Measurements from ENCODE around the gene SECTM1.

Gene SECTM1

GRCh38 chr17:82346342-82347300, 13.1 kb upstream of the SECTM1 start:
- no peak for DNase-seq

GRCh38 chr17:82345151-82345976, 11.8 kb upstream of the SECTM1 start:
- no peak for DNase-seq

DNA sequence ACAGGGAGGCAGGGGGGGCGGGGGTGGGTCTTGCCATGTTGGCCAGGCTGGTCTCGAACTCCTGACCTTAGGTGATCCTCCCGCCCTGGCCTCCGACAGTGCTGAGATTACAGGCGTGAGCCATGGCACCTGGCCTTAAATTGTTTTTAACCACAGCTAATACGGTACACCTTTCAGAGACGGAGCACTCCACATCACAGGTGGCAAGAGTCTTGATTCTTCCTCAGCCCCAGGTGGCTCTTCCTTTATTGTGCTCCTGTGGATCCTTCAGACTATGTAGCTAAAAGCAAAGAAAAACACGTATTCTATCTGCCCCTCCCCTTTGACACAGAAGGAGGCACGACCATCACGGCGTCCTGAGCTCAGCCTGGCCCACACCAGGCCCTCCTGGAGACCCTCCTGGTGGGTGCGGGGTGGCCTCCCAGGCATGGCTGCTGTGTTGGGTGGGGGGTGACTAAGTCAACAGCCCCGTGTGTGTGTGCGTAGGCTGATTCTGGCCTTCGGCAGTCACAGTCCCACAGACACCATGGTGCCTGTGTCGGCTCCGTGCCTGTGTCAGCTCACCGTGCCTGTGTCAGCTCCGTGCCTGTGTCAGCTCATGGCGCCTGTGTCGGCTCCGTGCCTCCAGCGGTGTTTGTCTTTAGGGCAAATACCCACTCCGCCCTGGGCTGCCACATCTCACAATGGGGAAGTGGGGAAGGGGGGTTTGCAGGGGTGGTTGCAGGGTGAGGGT, 10.8 kb upstream of the SECTM1 start:
- DNase-seq, result no peak

- no peak for DNase-seq
These were observed 10.0 kb upstream of the SECTM1 start for GRCh38 chr17:82343560-82343959.

DNA sequence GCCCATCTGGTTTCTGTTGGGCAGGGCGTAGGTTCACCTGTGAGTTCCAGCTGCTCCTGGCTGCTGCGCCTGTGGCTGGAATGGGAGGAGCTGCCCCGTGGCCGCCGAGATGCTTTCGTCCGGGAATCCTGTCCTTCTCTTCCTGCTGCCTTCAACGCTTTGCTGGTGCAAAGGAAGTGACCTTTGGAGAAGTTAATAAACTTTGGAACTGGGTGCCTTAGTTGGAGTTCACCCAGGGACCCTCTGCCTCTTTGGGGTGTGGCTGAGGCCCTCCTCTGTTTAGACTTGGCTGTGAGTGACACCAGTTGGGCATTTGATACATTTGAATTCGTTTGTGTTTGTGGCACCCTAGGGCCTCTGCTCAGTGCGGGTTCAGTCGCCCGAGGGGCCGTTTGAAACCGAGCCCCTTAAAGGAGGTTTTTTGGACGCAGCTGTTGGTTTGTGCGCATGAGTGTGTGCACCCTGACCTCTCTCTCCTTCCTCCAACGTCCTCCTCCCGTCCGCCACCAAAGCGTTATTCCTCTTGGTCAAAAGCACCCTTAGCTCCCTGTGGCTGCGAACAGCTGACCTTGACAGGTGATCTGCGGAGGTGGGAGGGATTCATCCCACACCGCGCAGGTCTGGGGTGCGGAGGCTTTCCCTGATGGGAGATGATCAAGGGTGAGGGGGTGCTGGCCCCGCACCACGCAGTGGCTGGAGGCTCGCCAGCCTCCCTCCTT, 9.0 kb upstream of the SECTM1 start:
- no peak for DNase-seq

GRCh38 chr17:82339634-82340580, 6.3 kb upstream of the SECTM1 start:
- no peak for DNase-seq

GRCh38 chr17:82338858-82339633, 5.5 kb upstream of the SECTM1 start:
- DNase-seq, result peak; percentile 26 to 78

DNA sequence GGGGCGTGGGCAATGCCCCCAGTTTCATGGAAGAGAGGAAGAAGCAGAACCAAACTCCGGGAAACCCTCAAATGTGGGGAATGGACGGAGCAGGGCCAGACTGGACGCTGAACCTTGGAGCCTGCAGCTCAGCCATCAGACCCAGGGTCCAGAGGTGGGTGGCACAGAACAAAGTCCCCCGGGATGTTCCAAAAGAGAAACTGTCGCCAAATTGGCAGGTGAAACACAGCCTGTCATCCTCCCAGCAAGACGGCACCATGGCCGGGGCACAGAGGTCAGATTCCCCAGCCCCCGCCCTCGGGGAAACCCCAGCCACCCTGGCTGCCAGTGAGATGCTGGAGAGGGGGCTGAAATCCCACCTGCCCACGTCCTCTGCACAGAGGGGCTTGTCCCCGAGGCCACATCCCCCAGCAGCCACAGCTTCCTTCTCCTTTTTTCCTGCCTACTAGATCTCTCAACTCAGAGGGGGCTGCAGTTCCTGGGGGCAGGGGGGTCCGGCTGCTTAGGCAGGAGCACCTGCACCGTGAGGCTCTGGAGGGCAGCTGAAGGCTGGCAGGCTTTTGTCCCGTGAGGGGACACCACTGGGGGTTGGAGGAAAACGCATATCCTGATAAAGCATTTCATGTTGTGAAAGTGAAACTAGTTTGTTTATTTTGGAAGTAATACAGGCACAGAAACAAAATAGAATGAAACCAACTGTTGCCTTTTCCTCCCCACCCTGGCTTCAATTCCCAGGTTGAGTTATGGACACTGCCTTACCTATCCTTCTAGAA, 1.2 kb upstream of the SECTM1 start:
- DNase-seq, result no peak

GRCh38 chr17:82334204-82334621, 647 bp upstream of the SECTM1 start:
- DNase-seq, result no peak

DNA sequence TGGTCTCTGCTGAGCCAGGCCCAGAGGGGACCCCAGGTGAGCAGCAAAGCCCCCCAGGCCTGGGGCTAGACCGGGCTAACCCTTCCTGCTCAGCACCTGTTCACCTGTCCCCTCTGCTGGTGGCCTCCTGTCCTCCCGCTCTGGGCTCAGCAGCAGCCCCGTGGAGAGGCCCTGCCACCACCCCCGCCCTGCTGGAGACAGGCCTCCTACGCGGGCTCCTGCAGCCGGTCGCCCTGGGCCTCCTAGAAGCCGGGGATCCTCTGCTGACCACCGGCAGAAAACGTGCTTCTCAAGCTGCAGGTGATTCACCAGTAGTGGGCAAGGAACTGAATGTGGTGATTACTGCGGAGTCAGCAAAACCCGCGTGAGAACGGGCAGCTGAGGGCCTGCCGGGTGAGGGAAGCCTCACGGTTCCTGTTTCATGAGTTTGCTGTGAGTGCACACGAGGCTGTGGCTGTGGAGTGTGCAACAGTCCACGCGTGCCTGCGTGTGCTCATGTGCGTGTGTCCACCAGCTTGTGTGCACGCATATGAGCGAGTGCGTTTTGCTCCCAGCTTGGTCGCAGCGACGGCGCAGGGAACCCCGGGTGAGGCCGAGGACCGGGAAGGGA, 792 bp downstream of the SECTM1 start:
- DNase-seq, result no peak

DNA sequence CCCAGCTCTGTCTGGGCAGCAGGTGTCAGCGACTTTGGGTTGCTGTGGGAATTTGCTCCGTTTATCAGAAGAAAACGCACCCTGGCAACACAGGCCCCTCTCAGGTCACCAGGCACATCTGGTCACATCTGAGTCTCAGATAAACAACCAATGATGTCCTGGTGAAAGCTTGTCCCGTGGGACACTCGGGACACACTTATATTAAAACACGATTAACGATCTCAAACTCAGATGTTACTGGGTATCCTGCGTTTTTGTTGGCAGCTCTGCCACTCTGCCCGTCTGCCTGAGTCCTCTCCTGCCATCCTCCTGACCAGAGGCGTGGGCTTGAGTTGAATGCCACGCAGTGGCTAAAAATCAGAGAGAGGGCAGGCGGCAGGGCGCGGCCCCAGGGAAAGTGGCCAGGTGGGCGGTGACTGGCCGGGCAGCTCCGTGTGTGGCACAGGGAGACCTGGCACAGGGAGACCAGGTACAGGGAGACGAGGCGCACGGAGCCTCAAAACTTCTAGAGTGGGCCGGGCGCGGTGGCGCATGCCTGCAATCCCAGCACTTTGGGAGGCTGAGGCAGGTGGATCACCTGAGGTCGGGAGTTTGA, 2.1 kb downstream of the SECTM1 start:
- DNase-seq, result no peak

- no peak for DNase-seq
These were observed 3.0 kb downstream of the SECTM1 start for GRCh38 chr17:82330322-82331239.

DNA sequence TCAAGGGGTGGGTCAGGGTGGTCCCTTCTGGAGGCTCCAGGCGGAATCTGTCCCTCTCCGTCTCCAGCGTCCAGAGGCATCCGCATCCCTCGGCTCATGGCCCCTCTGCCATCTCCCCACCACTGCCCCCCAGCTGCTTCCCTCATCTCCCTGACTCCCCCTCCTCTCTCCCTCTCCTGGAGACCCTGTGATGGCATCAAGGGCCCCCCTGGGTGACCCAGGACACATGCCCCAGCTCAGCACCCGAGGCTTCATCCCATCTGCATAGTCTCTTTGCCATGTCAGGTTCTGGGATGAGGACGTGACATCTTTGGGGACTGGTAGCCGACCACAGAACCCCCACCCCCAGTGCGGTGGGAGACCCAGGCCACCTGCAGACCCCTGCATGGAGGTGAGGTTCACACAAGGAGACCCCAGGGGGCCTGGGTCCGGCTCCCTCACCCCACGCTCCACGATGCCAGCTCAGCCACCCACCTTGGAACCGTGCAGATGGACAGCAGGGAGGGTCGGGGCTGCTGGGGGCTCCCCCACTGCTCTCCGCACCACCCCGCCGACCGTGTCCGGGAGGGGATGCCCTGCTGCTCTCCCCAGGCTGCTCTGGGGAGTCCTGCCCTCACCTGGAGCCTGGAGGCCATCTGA, 3.8 kb downstream of the SECTM1 start:
- no peak for DNase-seq

DNA sequence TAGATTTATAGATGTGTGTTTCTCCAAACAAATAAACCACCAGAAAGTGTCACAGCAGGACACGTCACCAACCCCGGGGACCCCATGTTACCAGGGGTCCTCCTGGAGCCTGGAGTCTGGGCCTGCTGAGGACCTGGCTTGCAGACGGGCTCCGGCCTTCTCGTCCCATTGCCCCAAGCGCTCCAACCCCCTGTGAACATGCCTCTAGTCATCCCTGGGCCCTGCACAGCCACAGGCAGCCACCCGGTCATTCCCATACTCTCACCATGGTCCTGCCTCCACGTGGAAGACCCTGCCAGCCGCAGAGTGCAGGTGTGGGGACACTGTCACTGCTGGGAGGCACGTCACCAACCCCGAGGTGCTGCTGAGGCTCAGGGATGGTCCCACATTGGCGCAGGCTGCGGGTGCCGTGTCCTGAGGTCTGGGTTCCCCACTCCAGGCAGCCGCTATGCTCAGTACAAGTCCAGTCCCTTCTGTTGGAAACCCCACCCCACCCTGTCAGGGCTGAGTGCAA, 4.5 kb downstream of the SECTM1 start:
- no peak for DNase-seq

DNA sequence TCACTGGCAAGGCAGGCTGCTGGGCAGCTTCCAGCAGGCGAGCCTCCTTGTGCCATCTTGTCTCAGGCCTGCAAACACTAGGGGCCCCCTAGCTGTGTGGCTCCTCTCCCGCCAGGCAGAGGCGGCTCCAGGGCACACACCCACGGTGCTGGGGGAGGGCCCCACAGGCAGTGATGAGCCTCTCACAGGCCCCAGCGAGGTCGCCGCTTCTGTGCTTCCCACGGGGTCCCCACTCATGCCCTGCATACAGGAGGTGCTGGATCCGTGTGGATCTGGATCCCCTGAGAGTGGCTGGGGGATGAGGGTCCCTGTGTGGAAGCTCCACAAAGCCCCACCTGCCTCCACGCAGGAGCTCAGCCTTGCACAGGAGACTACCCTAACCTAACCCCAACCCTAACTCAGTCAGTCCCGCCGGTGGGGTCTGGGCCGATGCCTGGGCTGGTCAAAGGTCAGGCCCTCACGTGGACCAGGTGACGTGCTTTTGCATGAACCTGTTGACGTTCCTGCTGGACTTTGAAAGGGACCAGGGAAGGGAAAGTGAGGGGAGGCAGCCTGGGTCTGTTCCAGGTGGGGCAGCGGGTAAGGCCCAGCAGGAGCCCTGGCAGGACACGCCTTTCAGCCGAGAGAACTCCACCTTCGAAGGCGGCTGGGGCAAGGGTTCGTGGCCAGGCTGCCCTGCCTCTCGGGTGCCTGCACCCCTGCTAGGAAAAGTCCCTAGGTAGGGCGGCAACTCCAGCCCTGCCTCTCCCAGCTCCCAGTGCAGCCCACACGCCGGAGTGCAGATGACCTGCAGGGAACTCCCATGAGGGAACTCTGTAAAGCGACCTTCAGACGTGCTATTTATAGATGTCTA, 5.2 kb downstream of the SECTM1 start:
- no peak for DNase-seq

- no peak for DNase-seq
These were observed 5.8 kb downstream of the SECTM1 start for GRCh38 chr17:82327757-82328140.
